CD4-positive, alpha-beta T cell treated with Interleukin-17A for 4 hours (primary cell): ENCODE results near the gene THY1.
"Not testable (repeated sequence)": the region's sequence is repeated elsewhere in the genome, so short reads cannot be mapped to it uniquely, and the experiment has no call there.

Experiments
- DNase-seq: peaks from one replicate; pipeline ENCODE4 v3.0.0-alpha.2; 2020; ENCODE audit warnings: mixed read lengths

THY1 gene

GRCh38 chr11:119422809-119423508, at the start of gene THY1:
THY1 (minus strand) TSS chr11:119423172; CDS start chr11:119420905, 2,267 bp downstream.
- DNase-seq: no peak

- no peak for DNase-seq
Measured at GRCh38 chr11:119472186-119472855, 49.3 kb upstream of the THY1 start.

GRCh38 chr11:119471329-119471728, 48.4 kb upstream of the THY1 start:
- DNase-seq: no peak

GRCh38 chr11:119470317-119471291, 47.6 kb upstream of the THY1 start:
- DNase-seq: no peak

- DNase-seq: no peak
Measured at GRCh38 chr11:119469506-119469905, 46.5 kb upstream of the THY1 start.

GRCh38 chr11:119468511-119468910, 45.5 kb upstream of the THY1 start:
- no peak for DNase-seq

GRCh38 chr11:119461229-119461963, 38.4 kb upstream of the THY1 start:
- DNase-seq: no peak

GRCh38 chr11:119460582-119460981, 37.6 kb upstream of the THY1 start:
- DNase-seq: no peak

- no peak for DNase-seq
Measured at GRCh38 chr11:119460097-119460496, 37.1 kb upstream of the THY1 start.

GRCh38 chr11:119459293-119459976, 36.5 kb upstream of the THY1 start:
- no peak for DNase-seq

- DNase-seq: not testable (repeated sequence)
Measured at GRCh38 chr11:119455708-119456107, 32.7 kb upstream of the THY1 start.

- DNase-seq: not testable (repeated sequence)
Measured at GRCh38 chr11:119455241-119455640, 32.3 kb upstream of the THY1 start.

- no peak for DNase-seq
Measured at GRCh38 chr11:119453881-119454280, 30.9 kb upstream of the THY1 start.

GRCh38 chr11:119450590-119451326, 27.8 kb upstream of the THY1 start:
- no peak for DNase-seq

- DNase-seq: no peak
Measured at GRCh38 chr11:119449498-119449897, 26.5 kb upstream of the THY1 start.

- DNase-seq: no peak
Measured at GRCh38 chr11:119448380-119448779, 25.4 kb upstream of the THY1 start.

- no peak for DNase-seq
Measured at GRCh38 chr11:119447664-119448242, 24.8 kb upstream of the THY1 start.

- DNase-seq: no peak
Measured at GRCh38 chr11:119446871-119447663, 24.1 kb upstream of the THY1 start.

GRCh38 chr11:119446434-119446833, 23.5 kb upstream of the THY1 start:
- no peak for DNase-seq

GRCh38 chr11:119445850-119446249, 22.9 kb upstream of the THY1 start:
- DNase-seq: no peak
